Measurements from ENCODE around the gene CHAD. TPM values are rescaled to one million over a fixed set of nuclear protein-coding genes. Genes with fewer than 3 reads are reported as not detected.
A peak's percentile ranks its signal among the peaks of the same experiment; 100 is the strongest.

Gene CHAD
- total and polyA plus RNA-seq, 2 experiments from 2014 or later: not detected

DNA sequence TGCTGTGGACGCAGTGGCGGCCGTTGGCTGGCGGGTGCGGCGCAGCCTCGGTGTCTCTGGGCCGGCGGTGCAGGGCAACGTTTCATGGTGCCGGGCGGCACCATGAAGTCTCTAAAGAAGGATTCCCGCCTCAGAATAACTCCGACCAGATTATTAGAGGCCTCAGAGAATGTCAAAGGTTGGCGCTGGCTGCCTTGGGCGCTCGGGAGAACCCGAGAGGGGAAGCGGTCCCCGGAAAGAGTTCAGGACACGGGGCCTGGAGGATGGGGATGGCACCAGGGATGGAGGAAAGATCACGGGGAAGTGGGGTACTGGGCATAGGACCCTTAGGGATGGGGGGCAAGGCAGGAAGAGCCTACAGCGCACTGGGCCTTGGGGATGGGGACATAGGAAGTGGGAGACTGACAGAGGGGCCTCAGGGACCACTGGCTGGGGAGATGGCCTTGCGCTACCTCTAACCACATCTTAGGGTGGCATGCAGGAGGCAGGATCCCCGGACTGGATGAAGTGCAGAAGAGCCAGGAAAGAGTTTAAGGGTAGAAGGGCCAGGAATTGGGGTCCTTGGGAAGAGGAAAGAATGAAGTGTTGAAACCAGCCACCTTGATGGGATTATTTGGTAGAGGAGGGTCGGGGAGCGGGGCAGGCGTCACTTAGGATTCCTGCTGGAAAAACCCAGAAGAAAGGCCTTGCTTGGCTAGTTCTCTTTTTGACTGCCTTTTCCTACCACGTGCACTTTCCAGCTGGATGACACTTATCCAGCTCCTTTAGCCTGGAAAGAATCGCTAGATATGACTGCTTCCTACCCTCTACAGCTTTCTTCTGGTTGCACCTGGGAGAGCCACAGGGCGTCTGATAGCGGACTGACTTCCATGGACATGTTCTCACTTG lies 40.1 kb upstream of the CHAD start:
- Histone ChIP-seq H3K4me3 (peak overlapping the region; percentile 69), H2AFZ (peak overlapping the region; percentile 97), H3K79me2 (ENCODE audit: insufficient read depth) (no peaks in the 10 kb centered on the region), H3K4me2 (ENCODE audit: unreplicated experiment) (peak overlapping the region; percentile 90), H3K27ac (peak overlapping the region; percentile 29), H3K4me1 (ENCODE audit: insufficient read depth) (no peaks in the 10 kb centered on the region), H3K36me3 (ENCODE audit: low read depth) (no peaks in the 10 kb centered on the region), H3K9me3 (ENCODE audit: low read depth) (no peaks in the 10 kb centered on the region), H4K20me1 (ENCODE audit: insufficient read depth) (no peaks in the 10 kb centered on the region), H3K27me3 (replicated peaks; ENCODE audit: insufficient read depth) (no peaks in the 10 kb centered on the region), H3F3A (ENCODE audit: insufficient read depth) (no peaks in the 10 kb centered on the region), H3K9me2 (ENCODE audit: insufficient read depth) (no peaks in the 10 kb centered on the region), H3K9ac (peak overlapping the region; percentile 79)
- DNase-seq: peak; percentile 51
- TF ChIP-seq EZH2phosphoT487 (IDR thresholded peaks at IDR 0.05; ENCODE audit: insufficient read depth, low read depth) (no peak), EZH2 (IDR thresholded peaks at IDR 0.05; ENCODE audit: insufficient read depth, poor library complexity, severe bottlenecking) (no peak)
- in situ Hi-C loops (cut with MboI): loop anchor here (25.0 kb wide), 1 partner anchor 453 kb away; no protein-coding TSS in a partner anchor
- 15 to 16% methylated on average over 32 of the region's 32 CpGs for WGBS, 2 experiments (ENCODE audit: low coverage in 1 of 2, low lambda C conversion rate in 2 of 2, missing lambda C conversion rate in 2 of 2)

DNA sequence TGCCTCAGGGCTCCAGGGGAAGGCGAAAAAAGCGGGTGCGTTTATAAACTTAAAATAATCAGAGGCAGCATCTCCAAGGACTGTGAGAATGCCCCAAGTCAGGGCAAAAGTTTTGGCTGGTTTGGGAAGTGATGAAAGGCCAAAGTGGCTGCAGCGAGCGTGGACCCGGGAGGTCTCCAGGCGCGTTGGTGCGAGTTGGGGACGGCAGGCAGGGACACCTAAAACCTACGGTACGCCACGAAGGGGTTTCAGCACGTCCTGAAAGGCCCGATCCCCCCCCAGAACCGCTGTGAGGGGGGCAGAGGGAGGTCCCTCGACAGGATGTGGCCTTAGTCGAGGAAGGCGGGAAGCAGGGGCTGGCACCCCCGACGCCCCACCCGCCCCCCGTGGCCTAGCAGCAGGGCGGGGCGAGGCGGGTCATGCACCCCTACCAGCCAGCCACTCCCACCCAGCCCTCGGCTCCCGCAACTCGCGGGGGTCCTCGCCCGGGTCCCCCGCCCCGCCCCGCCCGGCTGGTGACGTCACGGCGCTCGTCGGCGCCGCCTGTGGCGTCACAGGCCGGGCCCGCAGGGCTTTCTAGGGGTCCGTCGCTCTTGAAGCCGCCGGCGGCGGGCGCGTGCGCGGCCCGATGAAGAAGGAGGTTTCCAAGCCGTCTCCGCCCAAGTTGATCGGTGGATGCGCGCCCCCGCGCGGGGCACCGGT lies 39.3 kb upstream of the CHAD start, which contains the start of gene MYCBPAP:
Gene MYCBPAP, plus strand, starts transcription at position 569 of the 702 bp plus-strand sequence. CDS start 236 bp downstream, outside the sequence.
- in situ Hi-C loops (cut with MboI): loop anchor here (25.0 kb wide), 1 partner anchor 454 kb away; no protein-coding TSS in a partner anchor
- WGBS, 2 experiments (ENCODE audit: low coverage in 1 of 2, low lambda C conversion rate in 2 of 2, missing lambda C conversion rate in 2 of 2): 2 to 3% methylated on average over 37 to 56 of the region's 66 CpGs
- peak; percentile 91 for DNase-seq
- Histone ChIP-seq H3K9me2 (ENCODE audit: insufficient read depth) (no peaks in the 10 kb centered on the region), H3K9me3 (ENCODE audit: low read depth) (no peaks in the 10 kb centered on the region), H3K4me3 (peak within 1 kb of the TSS; percentile 69), H2AFZ (peak within 1 kb of the TSS; percentile 97), H3F3A (ENCODE audit: insufficient read depth) (no peaks in the 10 kb centered on the region), H3K27ac (peak within 1 kb of the TSS; percentile 40), H4K20me1 (ENCODE audit: insufficient read depth) (no peaks in the 10 kb centered on the region), H3K36me3 (ENCODE audit: low read depth) (no peaks in the 10 kb centered on the region), H3K79me2 (ENCODE audit: insufficient read depth) (no peaks in the 10 kb centered on the region), H3K27me3 (replicated peaks; ENCODE audit: insufficient read depth) (no peaks in the 10 kb centered on the region), H3K4me2 (ENCODE audit: unreplicated experiment) (peak within 1 kb of the TSS; percentile 90), H3K4me1 (ENCODE audit: insufficient read depth) (no peaks in the 10 kb centered on the region), H3K9ac (peak within 1 kb of the TSS; percentile 79)
- TF ChIP-seq EZH2phosphoT487 (IDR thresholded peaks at IDR 0.05; ENCODE audit: insufficient read depth, low read depth) (no peak), EZH2 (IDR thresholded peaks at IDR 0.05; ENCODE audit: insufficient read depth, poor library complexity, severe bottlenecking) (no peak)

DNA sequence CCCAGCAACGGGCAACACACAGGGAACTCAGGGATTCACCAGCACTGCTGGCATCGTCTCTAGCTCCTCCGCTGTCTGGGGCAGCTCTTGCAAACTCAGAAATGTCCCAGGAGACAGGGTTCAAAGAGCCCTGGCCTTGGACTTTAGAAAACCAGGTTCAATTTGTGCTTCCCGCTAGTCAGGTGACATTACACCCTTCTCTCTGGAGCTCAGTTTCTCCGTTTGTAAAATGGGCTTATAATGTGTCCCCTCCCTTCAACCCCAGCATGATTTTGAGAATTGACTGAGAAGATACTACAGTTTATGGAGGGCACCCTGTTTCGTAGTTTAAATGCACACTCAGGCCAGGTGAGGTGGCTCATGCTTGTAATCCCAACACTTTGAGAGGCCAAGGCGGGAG lies 37.6 kb upstream of the CHAD start:
- no peak overlapping the region for H2AFZ ChIP-seq
- H3K36me3 ChIP-seq (ENCODE audit: low read depth): no peaks in the 10 kb centered on the region

DNA sequence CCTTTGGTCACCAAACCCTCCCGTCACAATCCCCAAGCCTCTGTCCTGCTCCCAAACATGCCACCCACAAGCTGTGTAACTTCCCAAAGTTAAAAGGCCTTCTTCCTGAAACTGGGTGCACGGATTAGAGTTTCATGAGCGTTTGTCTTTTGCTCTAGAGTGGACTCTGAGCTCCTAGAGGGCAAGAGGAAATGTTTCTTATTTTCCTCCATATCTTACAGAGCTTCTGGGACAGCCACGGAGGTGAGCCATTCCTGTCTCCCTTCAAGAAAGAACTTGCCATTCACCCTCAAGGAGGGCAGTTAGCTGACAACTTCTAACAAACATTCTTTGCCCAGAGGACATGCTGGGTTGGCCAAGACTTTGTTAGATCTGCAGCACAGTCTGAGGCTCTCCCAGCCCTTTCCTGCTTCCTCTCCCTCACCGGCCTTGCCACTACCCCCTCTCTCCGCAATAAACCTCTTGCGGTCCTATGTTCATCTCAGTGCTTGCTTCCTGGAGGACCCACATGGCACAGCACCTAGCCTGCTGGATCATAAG lies 37.0 kb upstream of the CHAD start:
- Histone ChIP-seq H3K9ac (no peak overlapping the region), H3K4me2 (ENCODE audit: unreplicated experiment) (no peak overlapping the region), H3K27me3 (replicated peaks; ENCODE audit: insufficient read depth) (no peaks in the 10 kb centered on the region), H3K9me3 (ENCODE audit: low read depth) (no peaks in the 10 kb centered on the region), H3K4me3 (no peak overlapping the region), H3K79me2 (ENCODE audit: insufficient read depth) (no peaks in the 10 kb centered on the region), H3K9me2 (ENCODE audit: insufficient read depth) (no peaks in the 10 kb centered on the region), H3K36me3 (ENCODE audit: low read depth) (no peaks in the 10 kb centered on the region), H3F3A (ENCODE audit: insufficient read depth) (no peaks in the 10 kb centered on the region), H3K4me1 (ENCODE audit: insufficient read depth) (no peaks in the 10 kb centered on the region), H3K27ac (no peak overlapping the region), H4K20me1 (ENCODE audit: insufficient read depth) (no peaks in the 10 kb centered on the region), H2AFZ (no peak overlapping the region)
- no peak for DNase-seq
- no peak for TF ChIP-seq EZH2phosphoT487 (IDR thresholded peaks at IDR 0.05; ENCODE audit: insufficient read depth, low read depth)
- no peak for TF ChIP-seq EZH2 (IDR thresholded peaks at IDR 0.05; ENCODE audit: insufficient read depth, poor library complexity, severe bottlenecking)
- in situ Hi-C loops (cut with MboI): loop anchor here (25.0 kb wide), 1 partner anchor 457 kb away; no protein-coding TSS in a partner anchor
- WGBS, 2 experiments (ENCODE audit: low coverage in 1 of 2, low lambda C conversion rate in 2 of 2, missing lambda C conversion rate in 2 of 2): 64 to 76% methylated on average over 7 of the region's 7 CpGs

More for the DNA sequence above, 37.6 kb upstream of the CHAD start:
- Histone ChIP-seq H3K9ac (no peak overlapping the region), H3K4me1 (ENCODE audit: insufficient read depth) (no peaks in the 10 kb centered on the region), H3K4me2 (ENCODE audit: unreplicated experiment) (no peak overlapping the region), H3K9me3 (ENCODE audit: low read depth) (no peaks in the 10 kb centered on the region), H3K27me3 (replicated peaks; ENCODE audit: insufficient read depth) (no peaks in the 10 kb centered on the region), H3F3A (ENCODE audit: insufficient read depth) (no peaks in the 10 kb centered on the region), H3K27ac (no peak overlapping the region), H3K4me3 (no peak overlapping the region), H3K79me2 (ENCODE audit: insufficient read depth) (no peaks in the 10 kb centered on the region), H4K20me1 (ENCODE audit: insufficient read depth) (no peaks in the 10 kb centered on the region), H3K9me2 (ENCODE audit: insufficient read depth) (no peaks in the 10 kb centered on the region)
- WGBS, 2 experiments (ENCODE audit: low coverage in 1 of 2, low lambda C conversion rate in 2 of 2, missing lambda C conversion rate in 2 of 2): 83 to 86% methylated on average over 7 of the region's 7 CpGs
- in situ Hi-C loops (cut with MboI): loop anchor here (25.0 kb wide), 1 partner anchor 456 kb away; no protein-coding TSS in a partner anchor
- DNase-seq: no peak
- TF ChIP-seq EZH2phosphoT487 (IDR thresholded peaks at IDR 0.05; ENCODE audit: insufficient read depth, low read depth) (no peak), EZH2 (IDR thresholded peaks at IDR 0.05; ENCODE audit: insufficient read depth, poor library complexity, severe bottlenecking) (no peak)
